PFSK-1 (cell line): ENCODE data around the gene COL4A2.

ENCODE experiments used
- FOXP2 ChIP-seq: optimal IDR thresholded peaks from 2 replicates; pipeline ENCODE3; 2011; ENCODE audit warnings: borderline replicate concordance, control low read depth, inconsistent platforms; ENCODE audit not compliant: insufficient read depth; ENCODE audit errors: extremely low read length, extremely low read depth
- POLR2AphosphoS5 ChIP-seq: IDR thresholded peaks from 2 replicates; pipeline ENCODE4 v1.6.1; 2012; ENCODE audit warnings: low read depth, mild to moderate bottlenecking, control low read depth, low read length, moderate library complexity
- REST ChIP-seq, 2 experiments: IDR thresholded peaks; 2 replicates each; pipeline versions ENCODE4 v1.6.1 to v1.8.0; 2011 to 2012; ENCODE audit warnings: low read depth in 2 of 2, low read length in 2 of 2, control low read depth in 1 of 2, inconsistent platforms in 1 of 2, mild to moderate bottlenecking in 1 of 2, moderate library complexity in 1 of 2; ENCODE audit not compliant: insufficient read depth in 1 of 2
- SIN3A ChIP-seq: IDR thresholded peaks from 2 replicates; pipeline ENCODE4 v1.6.1; 2012; ENCODE audit warnings: mild to moderate bottlenecking, low read length, moderate library complexity, borderline replicate concordance; ENCODE audit not compliant: insufficient read depth
- TAF1 ChIP-seq: IDR thresholded peaks from 2 replicates; pipeline ENCODE4 v1.6.1; 2012; ENCODE audit warnings: low read length, control low read depth, borderline replicate concordance; ENCODE audit not compliant: insufficient read depth

Gene COL4A2

GRCh38 chr13:110402299-110403069, 95.4 kb downstream of the COL4A2 start:
- TF ChIP-seq FOXP2 (no peak), REST (IDR thresholded peaks at IDR 0.05; ENCODE audit: insufficient read depth in 1 of 2, low read depth in 2 of 2, low read length in 2 of 2) (no peak), TAF1 (no peak), SIN3A (no peak), POLR2AphosphoS5 (no peak)

- TF ChIP-seq SIN3A, result no peak
- TF ChIP-seq FOXP2, result no peak
- no peak for TF ChIP-seq REST (IDR thresholded peaks at IDR 0.05; ENCODE audit: insufficient read depth in 1 of 2, low read depth in 2 of 2, low read length in 2 of 2)
- TF ChIP-seq TAF1, result no peak
- TF ChIP-seq POLR2AphosphoS5, result no peak
These were observed 96.2 kb downstream of the COL4A2 start for GRCh38 chr13:110403315-110403714.

- TF ChIP-seq SIN3A (no peak), FOXP2 (no peak), REST (IDR thresholded peaks at IDR 0.05; ENCODE audit: insufficient read depth in 1 of 2, low read depth in 2 of 2, low read length in 2 of 2) (no peak), POLR2AphosphoS5 (no peak), TAF1 (no peak)
These were observed 96.6 kb downstream of the COL4A2 start for GRCh38 chr13:110403721-110404120.

GRCh38 chr13:110404321-110404720, 97.2 kb downstream of the COL4A2 start:
- TF ChIP-seq TAF1 (no peak), REST (IDR thresholded peaks at IDR 0.05; ENCODE audit: insufficient read depth in 1 of 2, low read depth in 2 of 2, low read length in 2 of 2) (no peak), SIN3A (no peak), FOXP2 (no peak), POLR2AphosphoS5 (no peak)
